Measurements from ENCODE around the gene WNT11.

The WNT11 gene

GRCh38 chr11:76163289-76163880 is 42.9 kb downstream of the WNT11 start:
- peaks cover 11% of the 10 kb centered on the region for H3K27me3 ChIP-seq (ENCODE audit: control insufficient read depth, low read length)
- no peak for TF ChIP-seq EZH2phosphoT487 (IDR thresholded peaks at IDR 0.05; ENCODE audit: borderline replicate concordance, low read length)
- TF ChIP-seq, protein P1, sequence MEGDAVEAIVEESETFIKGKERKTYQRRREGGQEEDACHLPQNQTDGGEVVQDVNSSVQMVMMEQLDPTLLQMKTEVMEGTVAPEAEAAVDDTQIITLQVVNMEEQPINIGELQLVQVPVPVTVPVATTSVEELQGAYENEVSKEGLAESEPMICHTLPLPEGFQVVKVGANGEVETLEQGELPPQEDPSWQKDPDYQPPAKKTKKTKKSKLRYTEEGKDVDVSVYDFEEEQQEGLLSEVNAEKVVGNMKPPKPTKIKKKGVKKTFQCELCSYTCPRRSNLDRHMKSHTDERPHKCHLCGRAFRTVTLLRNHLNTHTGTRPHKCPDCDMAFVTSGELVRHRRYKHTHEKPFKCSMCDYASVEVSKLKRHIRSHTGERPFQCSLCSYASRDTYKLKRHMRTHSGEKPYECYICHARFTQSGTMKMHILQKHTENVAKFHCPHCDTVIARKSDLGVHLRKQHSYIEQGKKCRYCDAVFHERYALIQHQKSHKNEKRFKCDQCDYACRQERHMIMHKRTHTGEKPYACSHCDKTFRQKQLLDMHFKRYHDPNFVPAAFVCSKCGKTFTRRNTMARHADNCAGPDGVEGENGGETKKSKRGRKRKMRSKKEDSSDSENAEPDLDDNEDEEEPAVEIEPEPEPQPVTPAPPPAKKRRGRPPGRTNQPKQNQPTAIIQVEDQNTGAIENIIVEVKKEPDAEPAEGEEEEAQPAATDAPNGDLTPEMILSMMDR (IDR thresholded peaks at IDR 0.05; ENCODE audit: low read depth, low read length, poor library complexity, severe bottlenecking): no peak
- no peaks in the 10 kb centered on the region for H3K36me3 ChIP-seq (ENCODE audit: control insufficient read depth, low read length)
- no peaks in the 10 kb centered on the region for H3K4me1 ChIP-seq (ENCODE audit: control insufficient read depth, low read length)
- H3K79me2 ChIP-seq (ENCODE audit: control insufficient read depth, low read length): no peaks in the 10 kb centered on the region
- H3K27ac ChIP-seq (ENCODE audit: low read depth, low read length): no peak overlapping the region
- H3K9me2 ChIP-seq (replicated peaks; ENCODE audit: control insufficient read depth, low read length): no peaks in the 10 kb centered on the region
- H3K9me3 ChIP-seq (ENCODE audit: control insufficient read depth, insufficient read depth, low read length): no peaks in the 10 kb centered on the region
- no peak overlapping the region for H3K4me2 ChIP-seq (ENCODE audit: low read length)
- no peaks in the 10 kb centered on the region for H3F3A ChIP-seq (ENCODE audit: control insufficient read depth, insufficient read depth)
- no peak overlapping the region for H3K4me3 ChIP-seq (ENCODE audit: low read length)
- H4K20me1 ChIP-seq (ENCODE audit: control insufficient read depth, insufficient read depth, low read depth, low read length): no peaks in the 10 kb centered on the region

DNA sequence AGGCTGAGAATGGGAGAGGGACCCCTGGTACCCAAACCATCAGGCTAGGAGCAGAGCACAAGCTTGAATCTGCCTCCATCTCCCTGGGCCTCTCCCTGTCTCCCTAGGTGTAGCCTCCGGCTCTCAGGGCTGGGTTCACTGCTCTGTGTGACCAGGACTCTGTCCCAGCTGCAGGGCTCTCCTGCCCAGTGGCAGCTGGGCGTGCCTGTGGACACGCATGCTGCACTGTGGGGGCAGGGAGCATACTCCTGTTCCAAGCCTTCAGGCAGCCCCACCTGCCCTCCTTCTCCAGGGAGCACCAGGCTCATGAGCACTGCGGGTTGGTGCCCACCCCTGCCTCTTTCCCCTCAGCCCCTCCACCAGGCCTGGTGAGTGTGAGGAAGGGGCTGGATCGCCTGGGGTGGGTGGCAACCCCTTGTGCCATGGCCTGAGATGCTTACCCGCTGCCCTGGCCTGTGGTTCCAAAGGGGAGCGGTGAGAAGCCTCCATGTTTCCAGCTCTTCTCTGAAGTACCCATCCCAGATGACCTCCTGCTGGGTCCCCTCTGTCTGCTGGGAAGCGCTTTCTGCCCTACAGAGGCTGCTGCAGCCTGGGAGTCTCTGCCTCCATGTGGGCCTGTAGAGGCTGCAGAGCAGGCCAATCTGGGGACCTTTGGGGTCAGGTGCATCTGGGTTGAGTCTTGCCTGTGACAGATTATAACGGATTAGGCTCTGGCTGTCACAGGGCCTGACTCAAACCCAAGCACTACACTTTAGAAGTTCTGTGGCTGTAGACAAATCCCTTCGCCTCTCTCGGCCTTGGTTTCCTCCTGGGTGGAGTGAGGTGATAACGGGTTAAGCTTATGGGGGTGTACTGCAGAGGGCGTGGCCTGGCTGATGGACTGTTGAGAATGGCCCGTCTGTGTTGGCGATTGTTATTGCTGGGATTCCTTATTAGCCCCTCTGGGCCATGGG is 43.7 kb downstream of the WNT11 start:
- no peak overlapping the region for H3K4me2 ChIP-seq (ENCODE audit: low read length)
- no peaks in the 10 kb centered on the region for H3K9me3 ChIP-seq (ENCODE audit: control insufficient read depth, insufficient read depth, low read length)
- H3K79me2 ChIP-seq (ENCODE audit: control insufficient read depth, low read length): no peaks in the 10 kb centered on the region
- no peaks in the 10 kb centered on the region for H3K9me2 ChIP-seq (replicated peaks; ENCODE audit: control insufficient read depth, low read length)
- H3K27ac ChIP-seq (ENCODE audit: low read depth, low read length): no peak overlapping the region
- no peaks in the 10 kb centered on the region for H4K20me1 ChIP-seq (ENCODE audit: control insufficient read depth, insufficient read depth, low read depth, low read length)
- no peaks in the 10 kb centered on the region for H3K4me1 ChIP-seq (ENCODE audit: control insufficient read depth, low read length)
- H3K27me3 ChIP-seq (ENCODE audit: control insufficient read depth, low read length): peaks cover 11% of the 10 kb centered on the region
- TF ChIP-seq EZH2phosphoT487 (IDR thresholded peaks at IDR 0.05; ENCODE audit: borderline replicate concordance, low read length): no peak
- TF ChIP-seq, protein P1 (IDR thresholded peaks at IDR 0.05; ENCODE audit: low read depth, low read length, poor library complexity, severe bottlenecking): no peak
- no peak overlapping the region for H3K4me3 ChIP-seq (ENCODE audit: low read length)
- no peaks in the 10 kb centered on the region for H3K36me3 ChIP-seq (ENCODE audit: control insufficient read depth, low read length)
- no peaks in the 10 kb centered on the region for H3F3A ChIP-seq (ENCODE audit: control insufficient read depth, insufficient read depth)

DNA sequence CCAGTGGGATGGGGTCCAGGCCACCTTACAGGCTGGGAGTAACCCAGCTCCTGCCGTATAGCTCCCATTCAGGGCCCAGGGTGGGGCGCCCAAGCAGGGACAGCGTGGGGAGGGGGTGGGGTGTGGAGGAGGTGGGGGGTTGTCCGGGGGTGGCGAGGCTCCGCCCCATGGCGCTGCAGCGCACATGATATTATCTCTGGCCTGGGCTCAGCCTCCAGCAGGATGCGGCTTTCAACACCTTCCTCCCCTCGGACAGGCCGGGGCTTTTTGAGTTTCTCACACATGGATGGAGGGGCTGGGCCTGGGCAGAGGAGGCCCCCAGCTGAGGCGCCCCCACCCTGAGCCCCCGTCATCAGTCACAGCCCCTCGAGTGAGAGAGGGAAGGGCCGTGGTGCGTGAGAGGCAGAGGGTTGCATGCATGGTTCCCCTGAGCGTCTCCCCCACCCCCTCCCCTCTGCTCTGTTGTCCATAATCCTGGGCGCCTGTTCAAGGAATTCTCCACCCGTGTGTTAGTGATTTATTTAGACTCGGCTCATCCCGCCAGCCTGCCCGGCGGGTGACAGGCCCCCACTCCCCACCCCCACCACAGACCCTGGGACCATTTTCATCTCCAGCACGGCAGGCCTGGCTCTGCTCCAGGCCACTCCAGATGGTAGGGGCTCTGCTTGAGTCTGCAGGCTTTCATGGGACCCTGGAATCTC is 44.9 kb downstream of the WNT11 start:
- no peak overlapping the region for H3K4me3 ChIP-seq (ENCODE audit: low read length)
- TF ChIP-seq, protein P1 (IDR thresholded peaks at IDR 0.05; ENCODE audit: low read depth, low read length, poor library complexity, severe bottlenecking): no peak
- TF ChIP-seq EZH2phosphoT487 (IDR thresholded peaks at IDR 0.05; ENCODE audit: borderline replicate concordance, low read length): no peak
- no peaks in the 10 kb centered on the region for H4K20me1 ChIP-seq (ENCODE audit: control insufficient read depth, insufficient read depth, low read depth, low read length)
- no peaks in the 10 kb centered on the region for H3K9me2 ChIP-seq (replicated peaks; ENCODE audit: control insufficient read depth, low read length)
- H3K79me2 ChIP-seq (ENCODE audit: control insufficient read depth, low read length): no peaks in the 10 kb centered on the region
- no peak overlapping the region for H3K4me2 ChIP-seq (ENCODE audit: low read length)
- no peaks in the 10 kb centered on the region for H3F3A ChIP-seq (ENCODE audit: control insufficient read depth, insufficient read depth)
- H3K36me3 ChIP-seq (ENCODE audit: control insufficient read depth, low read length): no peaks in the 10 kb centered on the region
- peaks cover 3% of the 10 kb centered on the region; the same call in 1 of the 2 replicates for H3K27me3 ChIP-seq (ENCODE audit: control insufficient read depth, low read length)
- H3K4me1 ChIP-seq (ENCODE audit: control insufficient read depth, low read length): no peaks in the 10 kb centered on the region
- no peaks in the 10 kb centered on the region for H3K9me3 ChIP-seq (ENCODE audit: control insufficient read depth, insufficient read depth, low read length)
- no peak overlapping the region for H3K27ac ChIP-seq (ENCODE audit: low read depth, low read length)

Data from DOHH2 (cell line).